Activated CD4-positive, CD25-positive, alpha-beta regulatory T cell treated with anti-CD3 and anti-CD28 coated beads, Interleukin-2, amount 50 U/mL, for 16 hours (primary cell): Measurements from ENCODE around the gene FAM120B.

Experiments
- DNase-seq: peaks from one replicate; pipeline ENCODE4 v3.0.0-alpha.2; 2020; ENCODE audit warnings: low read depth, low spot score

The FAM120B gene

GRCh38 chr6:170271771-170272314 lies 34.7 kb upstream of the FAM120B start:
- peak; percentile 34 for DNase-seq

DNA sequence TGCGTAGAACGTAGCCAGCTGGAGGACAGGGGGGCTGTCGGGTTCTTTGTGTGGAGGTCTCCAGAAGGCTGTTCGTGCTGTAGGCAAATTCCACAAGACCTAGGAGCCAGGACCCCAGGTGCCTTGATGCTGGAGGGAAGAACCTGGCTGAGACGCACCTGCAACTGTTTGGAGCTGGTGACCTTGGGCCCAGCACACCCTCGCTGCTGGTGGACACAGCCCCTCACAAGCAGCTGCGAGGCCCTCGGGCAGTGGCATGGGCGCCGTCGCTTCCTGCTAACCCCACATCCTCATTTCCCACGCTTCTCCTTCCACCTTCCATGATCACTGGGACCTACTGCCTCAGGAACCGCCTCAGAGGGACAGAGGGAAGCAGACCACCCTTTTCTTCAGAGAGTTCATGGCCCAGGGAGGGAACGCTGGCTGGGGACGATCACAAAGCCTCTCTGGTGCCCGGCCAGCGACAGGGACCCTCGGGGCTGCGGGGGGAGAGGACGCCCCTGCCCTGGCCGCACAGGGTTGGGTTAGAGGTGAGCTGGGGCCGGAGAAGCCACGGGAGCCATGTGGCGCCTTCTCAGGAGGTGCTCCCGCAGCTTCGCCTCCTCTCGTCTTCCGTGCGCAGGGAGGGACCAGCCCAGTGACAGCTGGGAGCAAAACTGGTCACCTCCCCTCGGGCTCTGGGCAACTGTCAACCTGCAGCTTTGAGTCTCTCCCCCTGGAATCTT lies 34.1 kb upstream of the FAM120B start:
- DNase-seq, result no peak

DNA sequence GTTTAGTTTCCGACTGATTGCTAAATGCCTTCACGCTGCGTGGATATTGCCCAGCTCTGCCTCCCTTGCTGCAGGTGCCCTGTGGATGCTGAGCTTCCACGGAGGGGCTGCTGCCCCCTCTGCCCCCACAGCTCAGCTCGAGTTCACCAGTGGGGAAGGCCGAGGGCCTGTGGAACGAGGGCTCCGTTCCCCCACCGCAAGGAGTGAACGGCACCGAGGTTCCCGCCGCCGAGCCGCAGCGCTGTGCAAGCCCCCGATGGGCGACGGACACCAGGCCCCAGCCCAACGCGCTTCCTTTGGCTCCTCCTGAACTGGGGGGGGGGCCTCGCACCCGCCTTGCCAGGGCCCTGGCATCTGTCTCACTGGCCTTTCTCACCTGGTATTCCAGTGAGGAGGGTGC lies 33.4 kb upstream of the FAM120B start:
- DNase-seq, result no peak

DNA sequence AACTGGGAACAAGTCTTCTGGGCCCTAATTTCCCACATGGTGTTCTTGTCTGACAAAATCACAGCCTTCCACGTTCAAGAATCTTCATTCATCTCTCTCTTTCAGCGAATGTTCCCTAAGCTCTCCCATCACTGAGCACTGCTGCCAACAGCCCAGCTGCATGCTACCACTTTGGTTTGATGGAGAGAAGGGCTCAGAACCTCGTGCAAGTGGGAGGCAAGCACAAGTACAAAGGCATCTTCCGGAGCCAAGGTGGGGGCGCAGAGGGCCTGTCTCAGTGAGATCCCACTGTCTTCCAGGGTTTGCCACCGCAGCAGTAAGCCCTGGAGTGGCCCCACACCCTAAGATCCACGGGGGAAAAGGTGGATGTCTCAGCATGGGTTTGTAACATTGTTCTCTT lies 32.9 kb upstream of the FAM120B start:
- DNase-seq, result no peak

DNA sequence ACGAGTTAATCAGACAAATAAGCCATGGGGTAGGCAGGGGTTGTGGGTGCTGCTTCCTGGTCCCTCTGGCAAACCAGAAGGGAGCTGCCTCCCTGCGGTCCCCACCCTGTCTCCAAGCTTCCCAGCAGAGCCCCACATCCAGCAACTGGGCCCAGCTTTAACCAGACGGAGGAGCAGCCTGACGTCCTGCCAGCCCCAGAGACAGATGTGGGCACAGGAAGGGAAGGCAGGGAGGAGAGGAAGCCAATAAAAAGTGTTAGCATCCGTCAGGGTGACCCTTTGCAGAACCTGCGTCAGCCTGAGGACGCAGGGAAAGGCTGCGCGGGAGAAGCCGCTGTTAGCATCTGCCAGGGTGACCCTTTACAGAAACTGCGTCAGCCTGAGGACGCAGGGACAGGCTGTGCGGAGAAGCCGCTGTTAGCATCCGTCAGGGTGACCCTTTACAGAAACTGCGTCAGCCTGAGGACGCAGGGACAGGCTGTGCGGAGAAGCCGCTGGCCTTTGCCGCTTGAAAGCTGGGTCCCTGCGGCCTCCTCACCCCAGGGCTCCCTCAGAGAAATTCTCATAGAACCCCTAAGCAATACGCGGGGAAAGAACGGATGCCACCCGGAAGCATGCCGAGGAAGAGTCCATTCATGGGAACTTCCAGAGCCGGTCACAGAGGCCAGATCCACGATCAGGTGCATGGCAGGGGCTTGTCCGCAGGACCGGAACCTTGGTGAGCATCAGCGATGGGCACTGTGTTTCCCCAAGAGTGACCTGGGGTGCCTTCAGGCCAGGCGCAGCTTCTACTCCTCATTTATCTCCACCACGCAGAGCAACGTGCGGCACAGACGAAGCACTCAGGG lies 31.6 kb upstream of the FAM120B start:
- no peak for DNase-seq

DNA sequence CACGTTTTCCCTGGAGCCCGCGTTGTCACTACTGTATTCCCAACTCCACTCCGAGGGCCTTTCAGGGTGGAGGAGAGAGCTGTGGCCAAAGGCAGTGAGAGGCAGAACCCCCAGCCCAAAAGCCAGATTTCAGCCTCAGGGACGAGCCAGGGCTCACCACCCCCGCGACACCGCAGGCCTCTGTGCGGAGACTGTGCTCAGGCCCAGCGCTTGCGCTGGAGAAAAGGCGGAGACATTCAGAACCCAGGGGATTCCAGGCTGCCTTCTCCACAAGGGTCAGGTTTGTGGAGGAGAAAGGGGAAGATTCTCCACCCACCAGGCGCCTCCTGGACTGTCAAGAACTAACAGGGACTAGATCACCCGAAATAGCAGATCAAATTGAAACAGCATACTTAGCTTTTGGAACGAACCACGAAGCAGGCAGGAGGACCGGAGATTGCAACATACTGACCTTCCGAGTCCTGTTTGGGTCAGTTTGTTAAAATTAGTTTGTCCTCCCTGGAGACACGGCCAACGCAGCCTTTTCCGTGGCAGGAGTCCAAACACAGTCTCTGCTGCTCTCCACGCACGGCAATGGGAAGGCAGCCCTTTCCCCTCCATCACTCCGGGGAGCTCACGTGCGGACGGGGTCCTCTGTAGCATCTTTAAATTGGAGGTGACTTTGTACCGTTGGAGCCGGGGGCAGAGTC lies 30.0 kb upstream of the FAM120B start:
- no peak for DNase-seq

DNA sequence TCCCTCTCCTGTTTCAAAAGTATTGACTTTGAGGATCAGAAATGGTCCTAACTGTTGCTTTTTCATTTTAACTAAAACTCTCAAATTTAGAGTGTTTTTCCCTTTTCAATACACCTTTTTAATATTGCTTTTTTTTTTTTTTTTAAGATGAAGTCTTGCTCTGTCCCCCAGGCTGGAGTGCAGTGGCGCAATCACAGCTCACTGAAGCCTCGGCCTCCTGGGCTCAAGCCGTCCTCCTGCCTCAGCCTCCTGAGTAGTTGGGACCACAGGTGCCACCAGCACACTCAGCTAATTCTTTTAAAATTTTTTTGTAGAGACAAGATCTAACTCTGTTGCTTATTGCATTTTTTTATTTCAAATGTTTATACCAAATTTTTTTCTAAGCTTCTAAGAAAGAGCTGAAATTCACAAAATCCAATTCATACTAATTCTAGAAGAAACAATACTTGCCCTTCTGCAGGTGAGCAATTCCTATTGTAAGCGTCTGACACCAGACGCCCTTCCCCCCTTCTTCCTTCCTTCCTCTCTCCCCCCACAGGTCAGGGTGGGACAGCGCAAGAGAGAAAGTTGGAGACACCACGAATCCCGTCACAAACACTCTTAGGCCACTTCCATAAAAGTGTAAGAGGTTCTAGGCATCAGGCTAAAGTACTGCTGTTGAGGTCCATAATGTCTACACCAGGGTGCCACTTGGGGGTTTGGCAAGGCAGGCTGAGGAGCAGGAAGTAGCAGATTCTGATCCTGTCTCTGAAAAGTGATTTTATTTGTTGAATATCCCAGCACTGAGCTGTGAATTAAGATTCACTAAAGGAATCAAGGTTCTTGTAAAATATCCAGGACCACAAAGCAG lies 28.4 kb upstream of the FAM120B start:
- DNase-seq, result no peak

DNA sequence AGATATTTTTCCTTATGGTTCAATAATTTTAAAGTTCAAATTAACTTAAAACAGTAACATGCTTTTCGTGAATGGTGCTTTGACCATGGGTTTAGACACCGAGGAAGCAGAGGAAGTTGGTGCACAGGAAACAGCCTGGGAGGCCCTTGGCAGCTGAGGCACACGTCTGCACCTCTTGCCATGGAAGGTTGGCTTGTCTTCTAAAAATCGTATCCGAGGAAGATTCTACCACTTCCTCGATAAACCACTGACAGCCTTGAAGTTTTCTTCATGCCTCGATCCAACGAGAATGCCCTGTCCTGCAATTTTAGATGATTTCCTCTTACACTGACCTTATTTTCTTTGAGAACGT lies 27.8 kb upstream of the FAM120B start:
- DNase-seq, result no peak

GRCh38 chr6:170279426-170279825 lies 27.1 kb upstream of the FAM120B start:
- no peak for DNase-seq

- DNase-seq, result no peak
Observed at GRCh38 chr6:170279977-170280688, 26.4 kb upstream of the FAM120B start.

GRCh38 chr6:170280689-170281045 lies 25.9 kb upstream of the FAM120B start:
- DNase-seq, result no peak

GRCh38 chr6:170281331-170282292 lies 24.9 kb upstream of the FAM120B start:
- DNase-seq, result no peak

GRCh38 chr6:170282512-170283158 lies 23.9 kb upstream of the FAM120B start:
- no peak for DNase-seq

DNA sequence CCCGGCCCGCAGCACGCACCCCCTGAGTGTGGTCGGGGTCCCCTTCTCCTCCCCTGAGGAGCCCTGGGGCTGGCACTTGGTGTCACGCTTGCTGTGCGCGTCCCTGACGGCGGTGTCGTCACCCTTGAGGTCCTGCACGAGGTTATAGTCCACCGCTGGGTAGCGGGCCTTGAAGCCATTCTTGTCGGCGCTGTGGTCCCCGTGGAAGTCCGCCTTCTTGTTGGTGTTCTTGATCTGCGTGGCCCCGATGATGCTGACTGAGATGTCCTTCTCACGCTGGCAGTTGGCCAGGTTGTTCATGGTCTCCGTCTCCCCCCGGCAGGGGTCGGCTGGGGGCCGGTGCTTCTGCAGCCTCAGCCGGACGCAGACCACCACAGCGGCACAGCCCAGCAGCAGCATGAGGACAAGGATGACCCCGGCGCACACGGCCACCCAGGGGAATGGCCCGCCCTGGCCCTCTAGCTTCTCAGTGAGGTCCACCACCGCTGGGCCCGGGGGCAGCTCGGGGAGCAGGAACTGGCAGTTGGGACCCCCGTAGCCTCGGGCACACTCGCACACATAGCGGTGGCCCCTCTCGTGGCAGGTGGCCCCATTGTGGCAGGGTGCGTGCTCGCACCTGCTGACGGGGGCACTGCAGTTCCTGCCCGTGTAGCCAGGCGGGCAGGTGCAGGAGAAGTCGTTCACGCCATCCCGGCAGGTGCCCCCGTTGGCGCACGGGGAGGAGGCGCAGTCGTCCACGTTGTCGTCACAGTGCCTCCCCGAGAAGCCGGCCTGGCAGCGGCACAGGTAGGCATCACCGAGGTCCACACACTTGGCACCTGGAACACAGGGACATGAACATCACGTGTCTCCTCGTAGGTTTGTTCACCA lies 23.1 kb upstream of the FAM120B start:
- DNase-seq, result no peak

DNA sequence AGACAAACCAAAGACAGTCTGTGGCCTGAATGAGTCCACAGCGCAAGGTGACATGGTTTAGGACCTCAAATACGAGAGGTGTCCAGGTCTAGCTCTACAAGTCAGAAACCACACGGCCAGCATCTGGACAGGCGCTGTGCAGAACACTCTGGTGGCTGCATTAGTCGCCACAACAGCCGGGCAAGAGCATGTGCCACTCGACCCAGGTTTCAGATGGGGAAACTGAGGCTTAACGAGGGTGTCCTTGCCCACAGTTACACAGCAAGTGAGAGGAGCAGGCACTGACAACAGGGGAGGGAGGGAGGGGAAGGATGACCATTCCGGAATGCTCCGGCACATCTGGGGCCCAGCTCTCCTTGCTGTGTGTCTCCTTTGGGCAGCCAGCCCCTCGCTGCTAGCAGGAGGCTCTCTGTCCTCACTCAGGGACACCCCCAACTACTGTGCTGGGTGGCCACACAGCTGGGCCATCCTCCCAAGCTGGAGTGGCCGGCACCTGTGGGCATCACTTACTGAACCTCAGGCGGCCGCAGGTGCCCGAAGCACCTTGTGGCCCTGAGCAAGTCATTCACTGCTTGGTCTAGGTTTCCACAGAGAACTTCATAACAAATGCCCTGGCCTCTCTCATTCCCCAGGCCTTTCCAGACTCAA lies 22.3 kb upstream of the FAM120B start:
- no peak for DNase-seq

GRCh38 chr6:170284866-170285469 lies 21.6 kb upstream of the FAM120B start:
- DNase-seq, result no peak

- no peak for DNase-seq
Observed at GRCh38 chr6:170285482-170285881, 21.1 kb upstream of the FAM120B start.
